ENCODE measurements around the gene PLEKHM3.
"Not testable (repeated sequence)": the region's sequence is repeated elsewhere in the genome, so short reads cannot be mapped to it uniquely, and the experiment has no call there.

The PLEKHM3 gene

DNA sequence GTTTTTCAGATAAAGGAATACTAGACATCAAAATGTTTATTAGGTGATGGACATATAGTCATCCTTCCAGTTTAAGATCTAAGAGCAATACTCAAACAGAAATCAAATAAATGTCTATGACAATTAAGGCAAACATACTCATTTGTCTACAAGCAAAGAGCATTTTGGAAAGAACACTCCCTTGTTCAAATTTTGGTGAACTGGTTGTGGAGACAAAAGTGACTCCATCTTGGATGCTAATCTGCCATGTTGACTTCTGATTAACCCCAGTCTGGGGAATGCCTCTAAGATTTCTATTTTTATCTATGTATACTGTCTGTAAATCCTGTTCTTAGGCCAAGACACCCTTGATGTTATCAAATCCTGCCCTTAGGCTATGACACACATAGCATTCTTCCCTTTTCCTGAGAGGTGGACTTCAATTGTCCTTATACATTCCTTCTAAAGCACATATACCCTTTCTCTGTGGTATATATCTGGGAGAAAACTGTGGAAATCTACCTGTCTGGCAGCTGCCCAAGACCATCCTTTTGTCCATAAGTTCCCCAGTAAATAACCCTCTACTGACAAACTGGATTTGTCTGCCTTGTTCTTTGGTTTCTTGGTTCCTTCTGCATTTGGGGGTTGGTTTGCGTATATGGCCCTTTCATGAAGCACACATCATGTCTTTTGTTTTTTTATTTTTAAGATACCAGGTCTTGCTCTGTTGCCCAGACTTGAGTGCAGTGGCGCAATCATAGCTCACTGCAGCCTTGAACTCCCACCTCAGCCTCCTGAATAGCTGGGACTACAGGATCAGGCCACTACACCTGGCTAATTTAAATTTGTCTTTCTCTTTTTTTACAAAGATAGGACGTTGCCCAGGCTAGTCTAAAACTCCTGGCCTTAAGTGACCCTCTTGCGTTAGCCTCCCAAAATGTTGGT lies 12.5 kb upstream of the PLEKHM3 start:
- FAIRE-seq = no peak

DNA sequence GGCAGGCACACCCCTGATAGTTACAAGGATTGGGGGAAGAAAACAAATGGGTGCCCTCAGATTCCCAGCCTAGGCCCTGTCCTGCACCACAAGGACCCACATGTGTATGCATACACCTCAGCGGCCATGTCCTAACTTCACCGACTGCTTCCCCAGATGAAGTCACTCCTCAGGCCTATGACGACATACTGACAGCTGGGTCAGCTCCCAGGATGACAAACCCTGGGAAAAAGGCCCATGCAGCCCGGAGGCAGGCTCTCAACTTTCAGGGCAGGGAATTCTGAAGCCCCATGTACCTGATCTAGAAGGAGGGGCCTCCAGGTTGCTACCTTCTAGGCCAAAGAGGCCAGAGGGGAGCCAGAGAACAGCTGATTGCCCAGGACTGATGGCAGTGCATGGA lies 11.0 kb upstream of the PLEKHM3 start:
- no peak for FAIRE-seq

DNA sequence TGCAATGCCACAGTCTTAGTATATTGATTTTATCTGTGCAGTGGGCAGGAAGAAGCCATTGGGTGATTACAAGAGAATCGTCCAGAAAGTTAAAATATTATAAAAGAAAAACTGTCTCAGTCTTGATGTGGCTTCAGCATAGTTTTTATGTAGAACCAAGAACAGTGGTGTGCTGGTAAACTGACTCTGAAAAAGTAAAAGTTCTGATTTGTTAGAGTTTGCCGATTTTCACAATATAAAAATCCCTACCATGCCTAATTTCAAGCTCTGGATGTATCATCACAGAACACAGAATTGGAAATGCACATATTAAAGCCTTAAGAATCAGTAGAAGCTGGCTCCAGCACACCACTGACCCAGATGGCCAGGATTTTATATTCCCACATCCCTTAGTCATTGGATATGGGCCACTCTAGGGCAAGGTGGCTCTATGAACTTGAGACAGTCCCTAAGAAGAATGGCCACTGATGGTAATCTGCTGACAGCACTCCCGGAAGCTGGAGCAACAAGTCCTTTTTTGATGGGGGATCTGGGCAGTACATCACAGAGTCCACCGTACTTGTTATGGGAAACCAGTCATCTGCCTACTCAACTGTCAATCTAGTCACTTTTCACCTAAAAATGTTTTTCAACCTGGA lies 9.3 kb upstream of the PLEKHM3 start:
- FAIRE-seq = no peak

DNA sequence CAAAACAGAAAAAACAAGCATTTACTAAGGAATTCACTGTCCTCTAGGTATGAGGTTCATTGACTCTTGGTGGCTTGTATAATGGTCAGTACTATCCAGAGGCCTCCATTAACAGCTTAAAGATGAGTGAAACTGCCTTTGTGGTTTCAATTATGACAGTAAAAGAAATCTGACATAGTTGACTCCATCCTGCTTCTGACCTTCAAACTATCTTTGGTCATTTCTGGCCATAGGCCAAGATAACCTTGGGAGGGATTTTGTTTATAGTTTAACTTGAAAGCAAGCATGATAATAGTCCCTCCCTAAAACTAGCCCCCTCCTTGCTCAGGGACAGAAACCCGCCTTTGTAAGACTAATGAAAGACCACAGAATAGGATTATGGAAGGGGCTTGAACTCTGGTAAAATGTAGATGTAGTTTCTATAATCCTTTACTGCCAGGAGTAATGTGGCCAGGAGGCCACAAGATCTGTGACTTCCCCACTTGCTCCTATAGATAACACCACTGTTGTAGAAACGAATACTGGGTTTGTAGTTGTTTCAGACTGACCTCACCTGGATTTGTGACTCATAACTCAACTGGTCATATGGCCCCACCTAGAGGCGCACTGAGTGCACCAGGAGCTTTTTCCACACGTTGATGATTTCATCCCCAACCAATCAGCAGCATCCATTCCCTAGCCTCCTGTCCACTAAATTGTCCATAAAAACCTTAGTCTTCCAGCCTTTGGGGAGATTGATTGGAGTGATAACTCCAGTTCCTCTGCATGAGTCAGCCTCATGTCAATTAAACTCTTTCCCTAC lies 8.6 kb upstream of the PLEKHM3 start:
- no peak for FAIRE-seq

DNA sequence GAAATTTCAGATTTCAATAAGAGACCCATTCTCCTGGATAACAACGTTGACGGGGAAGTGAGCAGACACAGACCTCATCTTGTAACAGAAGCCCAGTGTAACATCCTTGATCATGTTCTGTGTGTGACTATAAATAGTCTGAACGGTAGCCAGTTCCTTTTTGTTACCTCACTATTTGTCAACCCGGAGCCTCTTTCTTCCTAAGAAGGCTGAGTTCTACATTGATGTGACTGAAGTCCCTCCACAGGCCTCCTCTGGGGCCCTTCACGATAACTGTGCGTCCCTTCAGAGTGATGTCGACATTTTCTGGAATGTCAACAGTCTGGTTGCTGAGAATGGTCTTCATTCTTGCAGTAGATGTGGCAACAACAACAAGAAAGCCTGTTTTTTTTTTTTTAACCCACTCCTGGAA lies 6.3 kb upstream of the PLEKHM3 start:
- FAIRE-seq = no peak

DNA sequence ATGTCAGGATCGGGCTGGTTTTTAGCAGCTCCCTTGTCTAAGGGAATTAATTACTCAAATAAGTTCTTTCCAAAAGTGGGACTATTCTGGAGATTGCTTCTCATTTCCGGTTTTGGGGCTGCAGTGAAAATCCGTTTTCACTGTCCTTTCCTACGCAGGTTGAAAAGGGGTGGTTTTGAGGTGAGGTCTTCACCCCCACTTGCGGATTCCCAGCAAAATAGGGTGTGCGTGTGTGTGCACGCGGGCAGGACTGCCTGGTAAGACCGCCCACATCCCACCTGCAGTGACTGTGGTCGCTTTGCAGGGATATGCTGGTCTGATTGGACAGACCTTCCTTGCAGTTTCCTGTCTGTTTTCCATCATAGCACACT lies 472 bp upstream of the PLEKHM3 start:
- no peak for FAIRE-seq

DNA sequence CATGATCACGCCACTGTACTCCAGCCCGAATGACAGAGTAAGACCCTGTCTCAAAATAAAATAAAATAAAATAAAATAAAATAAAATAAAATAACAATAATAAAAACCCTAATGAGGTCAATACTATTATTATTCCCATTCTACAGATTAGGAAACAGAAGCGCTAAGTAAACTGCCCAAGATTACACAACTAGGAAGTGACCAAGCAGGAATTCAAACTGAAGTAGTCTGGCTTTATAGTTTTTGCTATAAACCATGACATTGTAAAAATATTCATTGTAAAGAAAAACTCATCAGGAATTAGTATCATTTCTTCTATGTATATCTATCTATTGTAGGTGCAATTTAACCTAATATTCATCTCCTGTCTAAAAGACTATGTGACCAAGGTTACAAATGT lies 1.2 kb downstream of the PLEKHM3 start:
- no peak for FAIRE-seq

DNA sequence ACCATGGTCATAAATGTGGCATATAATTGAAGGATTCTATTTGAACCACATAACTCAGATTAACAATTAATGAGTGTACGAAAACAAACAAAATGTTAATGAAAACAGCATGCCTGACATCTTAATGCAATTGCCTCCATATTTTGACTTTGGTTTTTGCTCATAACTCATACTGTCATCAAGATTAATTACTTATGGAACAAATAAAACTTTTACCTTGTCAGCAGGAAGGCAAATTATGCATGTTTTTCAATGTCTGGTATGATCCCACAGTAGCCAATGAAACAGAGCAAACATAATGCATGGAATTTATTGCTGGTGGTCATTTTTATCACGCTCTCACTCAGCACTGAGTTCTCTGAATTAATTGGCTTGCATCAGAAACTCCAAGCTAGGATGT lies 5.1 kb downstream of the PLEKHM3 start:
- FAIRE-seq = no peak

DNA sequence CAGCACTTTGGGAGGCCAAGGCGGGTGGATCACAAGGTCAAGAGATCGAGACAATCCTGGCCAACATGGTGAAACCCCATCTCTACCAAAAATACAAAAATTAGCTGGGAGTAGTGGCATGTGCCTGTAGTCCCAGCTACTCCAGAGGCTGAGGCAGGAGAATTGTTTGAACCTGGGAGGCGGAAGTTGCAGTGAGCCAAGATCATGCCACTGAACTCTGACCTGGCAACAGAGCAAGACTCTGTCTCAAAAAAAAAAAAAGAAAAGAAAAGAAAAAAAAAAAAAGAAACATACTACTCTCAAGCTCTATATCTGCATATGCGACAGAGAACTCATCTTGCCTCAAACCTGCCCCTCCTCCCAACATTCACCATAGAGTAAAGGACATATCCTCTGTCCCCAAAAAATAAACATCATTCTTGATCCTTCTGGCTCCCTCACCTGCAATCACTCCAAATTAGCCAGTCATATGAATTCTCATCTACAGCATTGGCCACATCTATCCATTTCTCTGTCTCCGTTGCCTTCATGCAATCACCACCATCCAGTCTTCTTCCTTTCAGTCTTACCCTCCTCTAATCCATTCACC lies 7.1 kb downstream of the PLEKHM3 start:
- FAIRE-seq = not testable (repeated sequence)

DNA sequence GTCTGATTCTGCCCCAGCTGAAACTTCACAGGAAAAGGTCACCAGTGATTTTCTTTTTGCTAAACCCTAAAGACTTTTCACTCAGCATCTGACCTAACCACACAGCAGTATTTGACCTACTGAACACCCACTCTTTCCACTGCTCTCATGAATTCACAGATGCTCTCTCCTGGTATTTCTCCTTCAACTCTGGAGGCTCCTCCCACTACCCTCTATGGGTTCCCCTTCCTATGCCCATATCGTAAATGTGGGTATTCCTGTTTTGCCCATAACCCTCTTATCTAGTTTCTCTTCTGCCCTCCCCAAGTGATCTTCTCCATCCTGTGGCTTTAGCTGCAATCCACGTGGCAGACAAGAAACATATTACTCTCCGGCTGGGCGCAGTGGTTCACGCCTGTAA lies 7.6 kb downstream of the PLEKHM3 start:
- no peak for FAIRE-seq

DNA sequence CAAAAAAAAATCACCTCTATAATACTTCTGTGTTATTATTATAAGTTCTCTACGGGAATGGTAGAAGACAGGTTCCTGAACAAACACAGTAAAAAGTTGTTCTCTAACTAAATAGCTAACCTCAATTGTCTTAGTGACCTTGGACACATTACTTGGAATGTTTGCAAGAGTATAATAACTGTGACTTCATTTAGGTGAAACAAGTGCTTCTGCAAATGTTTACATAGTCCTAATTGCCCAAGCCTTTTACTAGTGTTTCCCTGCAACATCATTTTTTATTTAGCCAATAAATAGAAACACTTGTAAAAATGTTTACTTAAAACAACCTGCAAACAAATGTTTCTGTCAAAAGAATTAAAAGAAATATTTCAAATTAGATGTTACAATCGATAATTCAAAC lies 9.9 kb downstream of the PLEKHM3 start:
- no peak for FAIRE-seq

DNA sequence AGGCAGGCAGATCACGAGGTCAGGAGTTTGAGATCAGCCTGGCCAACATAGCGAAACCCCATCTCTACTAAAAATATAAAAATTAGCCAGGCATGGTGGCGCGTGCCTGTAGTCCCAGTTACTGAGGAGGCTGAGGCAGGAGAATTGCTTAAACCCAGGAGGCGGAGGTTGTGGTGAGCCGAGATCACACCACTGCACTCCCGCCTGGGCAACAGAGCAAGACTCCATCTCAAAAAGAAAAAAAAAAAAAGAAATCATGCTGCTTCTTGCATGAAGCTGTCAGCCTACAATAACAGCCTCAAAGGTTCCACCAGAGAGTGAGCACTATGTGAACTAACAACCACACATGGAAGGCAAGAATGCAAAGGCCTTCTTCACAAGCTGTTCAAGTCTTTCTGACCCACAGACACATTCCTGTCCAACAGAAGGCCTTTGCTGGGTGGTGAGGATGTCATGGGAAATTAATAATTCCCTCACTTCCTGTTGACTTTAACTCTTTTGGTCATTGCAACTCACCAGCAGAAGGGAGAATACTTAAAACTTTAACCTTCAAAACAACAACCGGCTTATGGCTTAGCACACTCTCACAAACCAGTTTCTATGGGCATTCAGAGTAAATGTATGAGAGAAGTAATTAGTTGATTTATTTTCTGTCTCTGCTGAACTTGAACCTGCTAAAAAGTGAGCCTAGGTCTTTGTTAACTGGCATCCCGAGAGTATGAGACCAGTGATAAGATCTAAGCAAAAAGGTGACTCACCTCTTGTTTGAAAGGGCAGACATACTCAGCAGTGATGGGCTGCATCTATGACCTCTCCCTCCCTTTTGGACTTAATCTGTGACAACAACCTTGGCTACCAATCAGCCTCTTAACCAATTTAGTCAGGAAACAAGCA lies 11.8 kb downstream of the PLEKHM3 start:
- no peak for FAIRE-seq

DNA sequence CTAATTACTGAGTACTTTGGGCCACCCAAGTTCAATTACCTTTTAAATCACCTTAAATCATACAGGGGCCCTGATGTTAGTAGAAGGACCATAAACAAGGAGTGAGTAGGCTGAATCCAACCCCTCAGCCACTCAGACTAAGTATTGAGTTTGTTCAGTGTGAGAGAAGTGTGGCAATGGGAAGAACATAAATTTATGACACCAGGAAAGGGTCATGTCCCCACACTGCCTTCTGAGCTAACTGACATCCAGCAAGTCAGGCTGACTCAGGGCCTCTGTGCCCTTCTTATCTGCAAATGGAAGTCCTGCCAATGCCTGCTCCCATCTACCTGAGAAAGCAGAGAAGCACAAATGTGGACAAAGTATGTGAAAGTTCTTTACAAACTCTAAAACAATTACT lies 12.9 kb downstream of the PLEKHM3 start:
- no peak for FAIRE-seq

DNA sequence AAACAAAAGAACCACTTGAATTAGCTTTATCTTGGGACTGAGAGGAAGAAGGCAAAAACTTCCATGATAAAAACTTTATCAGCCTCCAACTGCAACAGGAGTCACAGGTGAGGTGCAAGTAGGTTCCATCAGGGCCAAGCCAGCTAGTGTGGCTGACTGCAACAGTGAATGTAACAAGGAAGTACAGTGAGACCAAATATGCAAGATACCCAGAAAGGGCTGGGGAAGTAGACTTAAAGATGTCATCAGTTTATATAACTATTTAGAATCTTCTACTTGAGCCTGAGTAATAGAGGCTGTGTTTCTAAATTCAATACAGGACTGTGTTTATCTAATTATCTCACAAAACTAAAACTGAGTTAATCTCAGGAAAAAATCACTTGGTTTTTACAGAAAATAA lies 14.8 kb downstream of the PLEKHM3 start:
- FAIRE-seq = no peak

DNA sequence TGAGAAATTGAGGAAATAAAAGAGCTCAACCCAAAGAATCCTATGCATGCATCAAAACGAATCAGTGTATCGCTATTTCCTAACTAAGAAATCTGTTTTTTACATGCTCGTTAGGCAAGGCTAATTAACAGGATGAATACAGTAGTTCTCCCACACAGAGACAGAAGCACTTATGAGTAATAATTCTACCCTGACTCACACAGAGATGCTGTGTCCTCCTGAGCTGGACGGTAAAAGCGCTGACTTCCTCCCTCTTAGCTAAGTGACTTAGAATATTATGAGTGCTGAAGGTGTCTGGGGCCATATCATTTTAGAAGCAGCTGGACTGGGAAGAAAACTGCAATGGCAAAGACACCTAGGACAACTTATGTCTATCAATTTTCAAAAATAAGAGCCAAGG lies 18.5 kb downstream of the PLEKHM3 start:
- no peak for FAIRE-seq

DNA sequence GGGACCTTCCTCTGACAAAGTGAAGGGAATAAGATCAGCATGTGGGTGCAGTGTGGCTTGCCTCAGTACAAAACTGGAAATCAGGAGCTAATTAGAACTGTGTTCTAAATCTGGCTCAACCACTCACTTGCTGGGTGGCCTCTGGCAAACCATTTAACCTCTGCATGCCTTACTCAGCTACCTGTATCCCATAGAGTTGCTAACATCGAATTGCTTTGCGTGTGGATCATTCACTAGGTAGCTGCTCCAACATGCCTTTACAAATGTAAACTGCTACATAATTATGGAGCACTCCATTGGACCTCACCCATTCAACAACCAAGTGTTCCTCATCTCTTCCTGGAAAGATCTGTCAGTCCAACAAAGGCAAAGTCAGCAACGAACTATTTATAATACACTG lies 19.0 kb downstream of the PLEKHM3 start:
- FAIRE-seq = no peak

DNA sequence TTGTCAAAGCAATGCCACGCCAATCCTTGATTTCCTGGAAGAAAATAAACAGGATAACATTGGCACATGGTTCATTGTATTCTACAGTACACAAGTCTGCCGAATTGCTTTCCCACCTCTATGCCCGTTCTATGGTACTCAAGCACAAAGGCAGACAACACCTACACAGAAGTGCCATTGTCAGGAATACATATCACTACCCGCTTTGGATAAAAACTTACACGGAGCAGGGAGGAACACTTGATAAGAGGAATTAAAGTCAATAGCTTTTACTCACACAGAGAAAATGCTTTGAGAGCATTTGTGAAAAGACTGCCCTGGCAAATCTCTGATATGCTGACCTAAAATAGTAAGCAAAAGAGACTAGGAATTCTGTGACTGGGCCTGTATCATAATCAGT lies 23.4 kb downstream of the PLEKHM3 start:
- FAIRE-seq = no peak

DNA sequence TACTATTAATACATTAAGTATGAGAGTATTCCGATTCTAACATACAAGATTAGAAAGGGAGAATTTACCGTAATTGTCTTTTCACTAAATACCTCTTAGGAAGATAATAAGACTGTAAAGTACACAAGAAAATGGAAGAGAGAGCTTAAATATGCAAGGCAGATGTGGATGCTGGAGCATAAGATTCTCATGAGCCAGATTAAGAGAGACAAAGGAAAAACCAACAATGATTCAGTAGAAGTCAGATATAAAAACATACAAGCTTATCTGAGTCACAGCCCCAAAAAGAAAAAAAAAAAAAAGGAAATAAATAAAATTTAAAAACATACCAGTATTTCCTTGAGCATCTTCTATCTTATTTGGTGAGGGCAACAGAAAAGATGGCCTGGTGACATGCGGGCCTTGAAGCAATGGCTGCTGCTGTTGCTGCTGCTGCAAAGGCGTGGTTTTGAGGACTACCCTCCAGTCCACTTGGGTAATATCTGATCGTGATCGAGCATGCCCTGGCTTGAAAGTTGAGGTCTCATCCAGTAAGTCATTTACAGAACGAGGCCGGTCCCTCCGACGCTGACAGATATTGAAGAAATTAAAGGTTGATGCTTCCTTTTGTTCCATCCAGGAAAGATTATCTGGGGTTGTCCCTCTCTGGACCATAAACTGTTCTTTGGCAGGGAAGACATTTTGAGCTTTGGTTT lies 24.5 kb downstream of the PLEKHM3 start:
- FAIRE-seq = no peak

DNA sequence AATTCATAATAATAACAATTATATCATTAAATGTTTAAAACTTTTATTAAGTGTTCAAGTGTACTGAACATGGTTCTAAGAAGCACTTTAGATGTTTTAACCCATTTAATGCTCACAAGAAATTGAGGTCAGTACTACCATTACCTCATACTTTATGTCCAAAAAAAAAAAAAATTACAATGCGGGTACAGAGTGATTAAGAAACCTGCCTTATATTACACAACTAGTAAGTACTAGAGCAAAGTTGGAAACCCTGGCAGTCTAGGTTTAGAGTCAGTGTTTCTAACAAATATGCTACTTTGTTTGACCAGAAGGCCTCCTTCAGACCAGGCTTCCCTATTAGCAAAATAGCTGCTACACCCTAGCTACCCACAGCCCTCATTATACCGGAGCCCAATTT lies 28.5 kb downstream of the PLEKHM3 start:
- FAIRE-seq = no peak

DNA sequence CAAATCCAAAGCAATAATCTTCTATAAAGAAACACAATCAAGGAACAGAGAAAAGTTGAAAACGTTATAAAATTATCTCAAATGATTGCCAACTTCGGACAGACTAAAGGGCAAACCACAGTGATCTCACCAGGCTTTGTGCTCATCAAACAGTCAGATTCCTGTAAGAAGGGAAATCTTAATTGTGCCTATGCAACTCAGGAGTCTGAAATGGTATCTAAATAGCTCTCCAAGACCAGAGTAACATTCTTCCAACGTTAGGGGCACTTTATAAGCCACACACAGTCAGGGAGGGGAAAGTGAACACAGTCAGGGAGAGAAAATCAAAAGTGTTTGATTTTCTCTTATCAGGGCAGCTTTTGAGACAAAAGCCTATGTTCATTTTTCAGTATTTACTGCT lies 29.4 kb downstream of the PLEKHM3 start:
- FAIRE-seq = no peak

DNA sequence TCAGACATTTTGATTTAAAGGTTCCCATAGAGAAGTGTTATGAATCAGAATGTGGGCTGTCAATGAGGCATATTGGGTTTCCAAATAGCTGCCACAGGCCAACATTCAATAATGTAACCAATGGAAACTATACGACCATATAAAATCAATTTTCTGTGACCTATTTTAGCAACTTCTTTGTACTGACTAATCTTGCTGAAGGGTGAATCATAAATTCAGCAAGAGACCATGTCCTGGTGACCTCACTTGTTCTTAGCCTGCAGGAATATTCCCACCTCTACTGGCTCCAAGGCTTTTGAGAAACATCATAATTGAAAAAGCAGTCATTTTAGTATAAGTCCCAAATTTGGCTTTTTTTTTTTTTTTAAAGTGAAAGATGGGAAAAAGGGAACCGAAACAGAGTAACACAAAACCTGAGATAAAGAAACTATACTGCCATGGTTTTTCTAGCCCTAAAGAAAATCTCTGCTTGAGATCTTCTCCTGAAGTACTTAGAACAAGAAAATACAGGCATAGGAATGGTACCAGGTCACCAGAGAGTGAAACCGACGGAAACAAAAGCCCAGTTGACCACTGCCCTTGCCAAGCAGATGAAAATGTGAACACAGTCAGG lies 32.1 kb downstream of the PLEKHM3 start:
- no peak for FAIRE-seq
